GM19468 (cell line): ENCODE results near the gene NPNT.

ENCODE experiments used
- ATAC-seq: cut with Tn5 transposase; IDR thresholded peaks from one replicate; pipeline ENCODE4 v1.9.1; 2021; ENCODE audit warnings: mild to moderate bottlenecking, moderate library complexity, moderate number of reproducible peaks; ENCODE audit not compliant: unreplicated experiment; ENCODE audit errors: extremely low read depth

The NPNT gene

GRCh38 chr4:105967058-105967658 is 71.9 kb downstream of the NPNT start:
- no peak for ATAC-seq

GRCh38 chr4:105969575-105969974 is 74.3 kb downstream of the NPNT start:
- no peak for ATAC-seq

GRCh38 chr4:105970371-105970770 is 75.1 kb downstream of the NPNT start:
- ATAC-seq: no peak

- no peak for ATAC-seq
Measured at GRCh38 chr4:105971036-105971435, 75.8 kb downstream of the NPNT start.

- no peak for ATAC-seq
Measured at GRCh38 chr4:105972946-105973621, 77.8 kb downstream of the NPNT start.

- no peak for ATAC-seq
Measured at GRCh38 chr4:105976915-105977314, 81.6 kb downstream of the NPNT start.

DNA sequence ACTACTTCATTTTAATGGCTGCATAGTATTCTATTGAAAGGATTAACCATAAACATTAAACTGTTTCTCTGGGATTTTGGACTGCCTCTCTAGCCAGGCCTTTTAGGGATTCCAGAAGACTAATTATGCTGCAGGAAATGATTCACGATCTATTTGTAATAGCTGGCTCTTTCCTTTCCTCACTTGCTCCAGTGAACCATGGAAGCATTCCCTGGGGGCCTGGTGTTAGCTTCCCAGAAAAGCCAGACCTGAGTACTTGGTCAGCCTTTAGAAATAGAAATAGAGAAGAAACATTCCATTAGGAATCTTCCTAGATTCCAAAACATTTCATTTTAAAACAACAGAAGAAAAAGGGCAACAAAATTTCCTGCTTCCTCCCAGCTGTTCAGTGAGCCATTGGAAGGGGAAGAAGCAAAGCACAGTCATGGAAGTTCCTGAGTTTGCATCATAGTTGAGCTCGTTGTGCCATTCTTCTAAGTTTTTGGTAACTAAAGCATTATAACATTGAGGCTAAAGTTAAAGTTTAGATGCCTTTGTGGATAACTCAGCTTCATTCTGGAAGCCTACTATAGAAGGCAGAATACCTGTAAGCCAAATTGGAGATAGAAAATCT is 83.5 kb downstream of the NPNT start:
- no peak for ATAC-seq

DNA sequence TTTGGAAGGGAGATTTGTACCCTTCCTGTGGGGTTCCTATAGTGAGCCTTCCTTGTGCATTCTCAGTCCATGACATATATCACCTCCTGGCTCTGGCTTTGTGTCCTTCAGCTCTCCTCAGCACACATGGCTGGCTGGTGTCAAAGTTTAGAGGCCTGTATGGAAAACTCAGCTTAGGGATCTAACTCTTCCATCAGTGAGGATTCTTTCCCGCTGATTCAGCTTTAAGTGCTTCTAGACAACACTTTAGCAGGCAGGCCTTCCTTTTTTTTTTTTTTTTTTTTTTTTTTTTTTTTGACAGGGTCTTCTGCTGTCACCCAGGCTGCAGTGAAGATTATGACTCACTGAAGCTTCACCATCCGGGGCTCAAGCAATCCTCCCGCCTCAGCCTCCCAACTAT is 84.2 kb downstream of the NPNT start:
- no peak for ATAC-seq

- no peak for ATAC-seq
Measured at GRCh38 chr4:105988671-105989070, 93.4 kb downstream of the NPNT start.

- no peak for ATAC-seq
Measured at GRCh38 chr4:105989485-105990242, 94.4 kb downstream of the NPNT start.

DNA sequence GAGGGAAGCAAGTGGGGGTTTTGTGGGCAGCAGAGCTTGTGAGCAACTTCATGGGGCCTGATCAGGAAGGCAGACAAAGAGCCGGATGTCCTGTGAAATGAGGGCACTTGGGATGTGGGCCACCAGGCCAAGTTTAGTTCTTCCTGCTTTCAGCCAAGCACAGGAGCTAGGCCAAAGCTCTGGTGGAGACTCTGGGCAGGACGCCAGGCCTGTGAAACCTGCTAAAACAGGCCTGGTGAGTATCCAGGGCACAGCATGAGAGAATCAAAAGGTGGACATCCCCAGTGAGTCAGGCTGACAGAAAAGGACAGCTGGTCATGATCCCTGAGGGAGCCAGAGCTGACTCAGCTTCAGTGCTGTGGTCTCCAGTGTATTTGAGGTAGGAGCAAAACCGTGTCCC is 95.7 kb downstream of the NPNT start:
- no peak for ATAC-seq

- ATAC-seq: no peak
Measured at GRCh38 chr4:105991726-105992125, 96.5 kb downstream of the NPNT start.

DNA sequence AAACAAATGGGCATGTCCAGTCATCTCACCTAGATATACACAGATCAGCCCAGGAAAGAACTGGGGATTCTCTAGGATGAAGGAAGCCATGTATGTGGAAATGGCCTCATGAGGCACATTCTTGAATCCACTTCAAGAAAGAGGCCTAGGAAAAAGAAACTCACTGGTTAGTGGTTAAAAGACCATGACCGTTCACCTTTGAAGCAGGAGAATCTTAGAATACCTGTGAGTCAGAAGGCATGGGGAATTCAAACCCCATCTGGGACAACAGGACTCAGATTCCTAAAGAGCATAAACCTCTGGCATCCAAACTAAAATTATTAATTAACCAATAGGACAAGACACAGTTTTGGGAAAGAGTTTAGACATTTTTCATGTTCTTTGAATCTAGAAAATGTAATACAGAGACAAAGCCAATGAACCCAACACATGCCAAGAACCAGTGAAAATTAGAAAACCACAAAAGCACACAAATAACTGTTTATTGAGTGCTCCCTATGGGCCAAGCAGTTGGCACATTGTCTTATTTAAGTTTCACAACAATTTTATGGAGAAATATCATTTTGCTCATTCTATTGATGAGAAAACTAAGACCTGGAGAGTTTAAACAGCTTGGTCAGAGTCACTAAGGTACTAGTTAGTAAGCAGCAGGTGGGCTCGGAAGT is 97.5 kb downstream of the NPNT start:
- ATAC-seq: no peak

DNA sequence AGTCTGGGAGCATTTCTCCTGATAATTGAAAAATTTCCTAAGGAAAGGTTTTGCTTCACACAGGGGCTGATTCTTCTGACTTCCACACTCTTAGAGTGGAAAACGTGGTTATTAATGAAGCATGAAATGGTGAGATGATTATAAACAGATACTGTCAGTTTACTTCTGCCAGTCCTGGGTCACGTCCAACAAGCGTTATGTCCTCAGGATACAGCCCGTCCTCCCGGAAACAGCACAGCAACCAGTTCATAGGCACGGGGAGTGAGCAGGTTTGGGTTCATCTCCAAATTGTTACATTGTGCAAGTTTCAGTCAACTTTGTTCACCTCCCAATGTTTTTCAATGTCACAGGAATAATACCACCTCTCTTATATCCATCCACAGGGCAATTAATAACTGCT is 98.8 kb downstream of the NPNT start:
- no peak for ATAC-seq

- ATAC-seq: no peak
Measured at GRCh38 chr4:105994841-105995501, 99.7 kb downstream of the NPNT start.

- no peak for ATAC-seq
Measured at GRCh38 chr4:105996845-105997244, 101.6 kb downstream of the NPNT start.

DNA sequence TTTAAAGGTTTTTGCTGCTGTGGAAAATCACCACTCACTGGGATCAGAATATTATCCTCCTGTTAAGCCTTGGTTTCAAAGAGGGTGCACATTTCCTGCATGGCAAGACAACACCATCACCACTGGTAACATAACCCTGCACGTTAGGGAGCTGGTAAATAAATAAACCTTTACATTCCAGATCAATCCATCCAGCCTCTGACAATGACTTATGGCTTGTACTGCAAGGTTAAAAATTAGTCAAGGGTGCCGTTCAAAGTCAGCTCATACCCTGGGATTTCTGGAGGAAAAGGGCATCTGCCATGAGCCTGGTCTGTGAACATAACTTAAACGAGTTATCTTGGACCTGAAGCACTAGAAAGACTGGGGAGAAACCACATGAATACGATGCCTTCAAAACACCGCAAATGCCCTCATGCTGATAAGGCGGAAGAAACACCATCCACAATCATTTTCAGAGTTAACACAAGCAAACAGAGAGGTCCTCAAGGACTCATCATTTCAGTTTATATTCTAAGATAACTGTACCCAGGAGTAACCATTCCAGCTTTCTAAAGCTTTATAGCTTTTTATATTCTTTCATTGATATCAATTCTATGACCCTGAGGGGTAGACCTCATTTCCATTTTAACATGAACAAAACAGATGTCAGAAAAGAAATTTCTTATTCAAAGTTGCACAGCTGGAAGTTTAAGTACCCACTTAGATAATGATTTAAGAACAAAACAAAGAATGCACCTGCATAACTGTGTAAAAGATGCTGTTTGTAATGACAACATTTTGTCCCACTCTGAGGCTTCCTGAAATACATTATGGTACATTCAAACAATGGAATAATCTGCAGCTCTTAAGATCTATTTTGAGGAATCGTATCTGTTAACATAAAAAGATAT is 103.1 kb downstream of the NPNT start:
- no peak for ATAC-seq

- ATAC-seq: no peak
Measured at GRCh38 chr4:106002994-106003393, 107.7 kb downstream of the NPNT start.

DNA sequence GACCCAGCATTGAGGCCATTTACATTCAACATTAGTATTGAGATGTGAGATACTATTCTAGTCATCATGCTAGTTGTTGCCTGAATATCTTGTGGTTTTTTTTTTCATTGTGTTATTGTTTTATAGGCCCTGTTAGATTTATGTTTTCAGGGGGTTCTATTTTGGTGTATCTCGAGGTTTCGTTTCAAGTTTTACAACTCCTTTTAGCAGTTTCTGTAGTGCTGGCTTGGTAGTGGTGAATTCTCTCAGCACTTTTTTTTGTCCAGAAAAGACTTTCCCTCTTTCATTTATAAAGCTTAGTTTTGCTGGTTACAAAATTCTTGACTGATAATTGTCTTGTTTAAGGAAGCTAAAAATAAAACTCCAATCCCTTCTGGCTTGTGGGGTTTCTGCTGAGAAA is 115.5 kb downstream of the NPNT start:
- no peak for ATAC-seq
